Stimulated activated CD4-positive, alpha-beta T cell treated with anti-CD3 and anti-CD28 coated beads, Interleukin-2, amount 100 ng/mL, for 48 hours (primary cell): ENCODE results near the gene TRPV3.
"Not testable (repeated sequence)": the region's sequence is repeated elsewhere in the genome, so short reads cannot be mapped to it uniquely, and the experiment has no call there.

Experiments used
- DNase-seq, 2 donors: peaks; one replicate each; pipeline ENCODE4 v3.0.0-alpha.2; 2020

TRPV3 gene

DNA sequence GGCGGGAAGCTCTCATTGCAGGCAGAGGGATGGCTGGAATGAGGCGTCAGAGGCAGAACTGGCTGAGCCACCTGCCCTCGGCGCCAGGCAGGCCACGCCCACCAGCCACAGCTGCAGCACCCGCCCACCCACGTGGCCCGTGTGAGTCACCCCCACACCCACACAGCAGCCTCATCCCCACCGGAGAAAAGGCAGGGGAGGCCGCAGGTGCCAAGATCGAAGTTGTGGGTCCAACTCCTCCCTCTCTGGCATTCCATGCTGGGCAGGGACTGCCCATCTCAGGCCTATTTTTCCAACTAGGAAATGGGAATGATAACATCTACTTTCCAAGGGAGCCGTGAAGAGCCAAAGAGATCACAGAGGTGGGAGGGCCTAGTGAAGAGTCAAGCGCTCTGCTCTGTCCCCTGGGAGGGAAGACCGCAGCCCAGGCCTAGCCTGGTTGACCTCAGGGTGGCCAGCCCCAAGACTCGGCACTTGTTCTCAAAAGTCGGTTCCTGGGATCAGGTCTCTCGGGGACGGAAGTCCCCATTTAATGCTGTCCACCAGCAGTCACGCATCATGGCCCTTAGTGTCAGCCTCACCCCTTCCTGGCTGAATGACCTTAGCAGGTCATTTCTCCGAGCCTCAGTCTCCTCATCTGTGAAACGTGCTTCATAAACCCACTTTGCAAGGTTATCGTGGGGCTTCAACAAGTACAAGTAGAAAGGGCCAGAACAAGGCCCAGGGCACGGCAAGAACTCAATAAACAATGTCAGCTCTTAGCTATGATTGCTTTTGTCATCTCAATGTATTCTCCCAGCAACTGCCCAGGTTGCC lies at the start of gene TRPV3:
Gene TRPV3 (minus strand): TSS at position 45 of the 816 bp plus-strand sequence. CDS start 2,962 bp downstream, outside the sequence.
- peak; percentile 63 to 70 for DNase-seq

DNA sequence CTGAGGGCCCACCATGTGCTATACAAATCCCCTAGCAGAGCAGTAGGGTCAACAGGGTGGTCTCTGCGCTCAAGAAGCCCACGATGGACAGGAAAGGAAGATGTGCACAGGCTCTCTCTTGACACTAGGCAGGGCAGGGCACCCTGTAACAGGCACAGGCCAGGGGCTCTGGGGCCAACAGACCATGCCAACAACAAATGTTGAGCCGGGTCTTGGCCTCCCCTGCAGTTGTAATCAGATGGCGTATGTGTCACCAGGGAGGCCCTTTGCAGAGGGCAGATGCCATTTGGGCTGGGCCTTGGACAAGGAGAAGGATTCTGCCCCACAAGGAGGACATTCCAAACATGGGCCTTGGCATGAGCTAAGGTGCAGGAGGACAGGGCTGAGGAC lies 46.3 kb upstream of the TRPV3 start:
- no peak for DNase-seq

DNA sequence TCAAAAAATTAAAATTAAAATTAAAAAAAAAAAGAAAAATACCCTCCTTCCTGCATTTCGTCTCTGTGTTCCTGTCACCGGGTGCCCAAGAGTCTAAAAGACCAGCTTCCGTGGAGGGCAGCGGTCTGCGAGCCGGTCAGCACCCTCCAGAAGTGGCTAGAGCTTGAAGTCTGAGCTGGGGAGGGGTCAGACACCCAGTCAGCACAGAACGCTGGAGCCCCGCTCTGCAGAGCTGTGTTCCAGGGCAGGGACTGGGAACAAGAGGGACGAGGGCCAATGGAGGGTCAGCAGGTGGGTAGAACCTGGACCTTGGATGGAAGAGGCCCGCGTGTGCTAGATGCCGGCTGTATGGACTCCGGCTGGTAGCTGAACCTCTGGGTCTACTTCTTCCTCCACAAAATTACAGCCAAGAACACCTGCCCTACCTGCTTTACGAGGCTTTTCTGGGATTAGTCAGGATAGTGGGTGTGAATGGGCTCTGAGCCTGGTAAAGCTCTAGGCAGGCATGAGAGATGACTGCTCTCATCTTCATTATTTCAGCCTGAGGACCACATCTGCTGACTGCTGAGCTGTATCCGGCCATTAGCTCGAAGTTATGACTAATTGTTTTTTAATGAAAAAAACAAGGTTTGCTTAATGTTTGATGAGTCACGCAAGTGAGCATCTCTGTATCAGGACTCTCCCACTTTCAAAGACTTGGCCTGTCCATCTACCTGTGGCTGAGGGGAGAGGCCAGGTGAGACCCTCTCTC lies 45.7 kb upstream of the TRPV3 start:
- DNase-seq, result no peak

DNA sequence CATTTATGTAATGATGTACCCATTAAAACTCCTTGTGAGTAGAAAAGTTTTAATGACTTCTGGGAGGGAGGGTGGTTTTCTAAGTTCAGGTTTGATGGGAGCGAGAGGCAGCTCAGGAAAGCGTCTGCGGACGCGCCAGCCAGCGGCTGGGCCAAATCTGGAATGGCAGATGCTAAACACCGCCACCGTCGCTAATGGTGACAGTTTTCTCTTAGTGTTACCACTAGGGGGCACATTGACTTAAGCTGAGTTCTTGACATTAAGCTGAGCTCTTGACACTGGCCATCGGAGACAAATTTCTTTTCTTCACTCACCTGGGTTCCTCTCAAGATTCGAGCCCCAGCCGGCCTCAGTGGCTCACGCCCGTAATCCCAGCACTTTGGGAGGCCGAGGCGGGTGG lies 44.9 kb upstream of the TRPV3 start:
- DNase-seq, result peak; percentile 5 to 6

DNA sequence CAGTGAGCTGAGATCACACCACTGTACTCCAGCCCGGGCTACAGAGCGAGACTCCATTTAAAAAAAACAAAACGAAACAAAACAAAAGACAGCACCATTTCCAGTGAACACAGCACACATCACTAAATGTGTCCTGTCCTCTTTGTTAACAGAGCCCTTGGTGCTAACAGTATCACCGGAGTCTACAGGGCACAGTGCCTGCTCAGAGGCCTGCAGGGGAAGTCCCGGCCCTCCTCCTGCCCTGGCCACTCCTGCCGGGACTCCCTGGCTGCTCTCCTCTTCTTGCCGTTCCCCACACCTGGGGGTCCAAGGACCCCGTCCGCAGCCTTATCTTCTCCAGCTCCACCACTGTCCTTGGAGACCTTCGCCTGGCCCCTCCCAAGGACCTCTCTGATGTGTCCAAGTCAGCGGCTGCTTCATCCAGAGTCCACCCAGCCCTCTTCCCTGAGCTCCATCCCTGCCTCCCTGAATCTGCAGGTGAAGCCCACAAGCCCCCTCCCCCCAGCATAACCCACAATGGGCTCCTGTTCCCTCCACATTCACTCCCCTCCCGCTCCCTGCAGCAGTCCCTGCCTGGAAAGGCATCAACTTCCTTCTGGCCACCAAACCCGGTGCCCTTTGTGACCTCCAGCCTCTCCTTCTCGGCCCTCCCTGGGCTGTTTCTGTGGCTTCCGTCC lies 43.1 kb upstream of the TRPV3 start:
- DNase-seq, result no peak

DNA sequence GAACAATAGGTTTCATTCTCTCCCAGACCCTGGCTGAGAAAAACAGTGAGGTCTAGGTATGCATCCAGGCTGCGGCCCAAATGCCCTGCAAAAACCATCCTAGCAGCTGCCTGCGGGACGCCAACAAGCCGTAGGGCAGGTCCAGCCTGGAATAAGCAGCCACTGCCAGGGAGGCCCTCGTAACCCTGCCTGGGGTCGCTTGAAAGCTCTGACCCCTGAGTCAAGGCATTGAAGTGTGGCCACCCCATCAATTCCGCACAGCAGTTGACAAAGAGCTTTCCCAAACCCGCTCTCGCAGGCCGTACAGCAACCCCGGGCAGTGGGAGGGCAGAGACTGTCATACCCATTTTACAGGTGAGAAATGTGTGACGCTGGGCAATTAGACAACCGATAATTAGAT lies 40.5 kb upstream of the TRPV3 start:
- no peak for DNase-seq

DNA sequence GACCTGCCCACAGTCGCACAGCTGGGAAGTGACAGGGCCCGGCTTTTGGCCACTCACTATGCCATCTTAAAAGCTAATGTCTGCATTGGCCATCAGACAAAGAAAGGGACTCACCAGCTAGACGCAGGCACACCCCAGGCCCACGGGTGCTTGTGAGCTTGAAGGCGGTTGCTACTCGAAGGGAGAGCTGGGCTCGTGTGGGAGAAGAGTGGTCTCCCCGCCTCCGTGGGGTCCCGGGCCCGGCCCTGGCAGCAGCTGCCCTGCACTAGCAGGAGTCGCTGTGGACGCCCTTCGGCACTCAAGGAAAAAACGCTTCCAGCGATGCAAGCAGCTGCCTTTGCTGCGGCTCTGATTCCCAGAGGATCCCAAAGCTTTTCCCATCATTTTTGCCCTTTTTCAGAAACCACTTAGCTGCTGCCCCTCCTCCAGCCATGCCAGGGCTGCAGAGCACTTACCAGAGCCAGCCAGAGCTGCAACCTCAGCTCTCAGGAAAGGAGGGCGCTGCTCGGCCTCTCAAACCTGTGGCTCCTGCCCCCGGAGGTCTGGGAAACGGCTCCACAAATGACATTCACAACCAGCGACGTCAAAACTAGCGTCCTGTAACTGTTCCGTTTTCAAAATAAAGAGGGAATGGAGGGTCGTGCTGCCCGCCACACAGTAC lies 39.3 kb upstream of the TRPV3 start:
- DNase-seq, result no peak

DNA sequence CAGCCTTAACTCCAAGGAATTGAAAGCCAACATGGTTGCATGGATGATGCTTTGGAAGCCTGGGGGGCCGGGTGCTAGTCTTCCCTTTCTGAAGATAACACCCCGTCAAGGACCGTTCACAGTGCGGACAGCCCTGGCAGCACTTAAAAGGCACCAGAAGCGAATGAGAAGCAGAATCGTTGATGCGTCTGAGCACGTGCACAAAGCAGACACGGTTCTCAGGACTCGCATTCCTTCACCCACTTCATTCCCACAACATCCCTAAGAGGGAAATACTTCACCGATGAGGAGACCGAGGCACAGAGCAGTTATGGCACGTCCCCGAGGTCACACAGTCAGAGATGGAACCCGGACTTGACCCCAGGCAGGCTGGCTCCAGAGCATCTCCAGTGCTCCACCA lies 37.4 kb upstream of the TRPV3 start:
- no peak for DNase-seq

DNA sequence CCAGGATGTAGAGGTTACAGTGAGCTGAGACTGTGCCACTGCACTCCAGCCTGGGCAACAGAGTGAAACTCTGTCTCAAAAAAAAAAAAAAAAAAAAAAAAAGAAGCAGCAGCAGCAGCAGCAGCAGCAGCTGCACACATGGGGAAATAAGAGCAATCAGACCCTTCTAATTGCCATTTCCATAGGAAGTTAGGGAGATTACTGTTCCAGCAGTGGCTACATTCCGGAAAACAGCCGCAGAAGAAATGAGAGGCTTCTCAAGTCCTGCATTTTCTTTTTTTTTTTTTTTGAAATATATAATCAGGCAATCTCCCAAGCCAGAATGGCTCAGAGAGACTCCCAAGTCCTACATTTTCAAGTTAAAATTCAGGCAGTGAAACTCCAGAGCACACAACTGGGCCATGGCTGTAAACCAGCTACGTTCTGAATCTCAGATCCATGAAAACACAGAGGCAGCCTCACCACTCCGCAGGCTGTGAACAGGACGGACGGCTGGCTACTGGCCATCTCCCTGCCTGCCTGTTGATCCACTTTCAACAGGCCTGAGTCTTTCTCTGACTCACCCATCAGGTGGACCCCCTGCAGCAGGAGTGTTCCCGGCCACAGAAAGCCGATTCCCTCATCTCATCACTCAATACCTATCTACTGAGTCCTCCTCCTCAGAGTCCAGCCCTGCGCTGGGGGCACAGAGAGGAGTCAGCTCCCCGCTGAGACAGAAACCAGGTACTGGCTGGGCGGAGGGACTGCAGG lies 36.6 kb upstream of the TRPV3 start:
- DNase-seq, result no peak

DNA sequence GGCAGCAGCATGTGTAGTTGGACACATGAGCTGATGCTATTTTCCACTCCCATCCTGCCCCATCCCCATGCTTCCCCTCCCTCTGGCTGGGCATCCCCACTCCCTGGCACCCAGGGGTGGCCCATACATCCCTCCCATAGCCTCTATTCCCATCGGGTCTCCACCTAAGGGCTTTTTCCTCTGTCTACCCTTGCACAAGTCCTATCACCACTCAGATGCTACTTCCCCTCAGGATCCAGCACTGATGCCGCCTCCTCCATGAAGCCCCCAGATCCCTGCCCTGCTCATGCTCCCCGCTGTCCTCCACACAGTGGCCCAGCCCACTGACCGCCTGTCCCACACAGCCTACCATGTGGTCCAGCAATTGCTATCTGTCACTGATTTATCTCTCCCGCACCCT lies 35.8 kb upstream of the TRPV3 start:
- no peak for DNase-seq

DNA sequence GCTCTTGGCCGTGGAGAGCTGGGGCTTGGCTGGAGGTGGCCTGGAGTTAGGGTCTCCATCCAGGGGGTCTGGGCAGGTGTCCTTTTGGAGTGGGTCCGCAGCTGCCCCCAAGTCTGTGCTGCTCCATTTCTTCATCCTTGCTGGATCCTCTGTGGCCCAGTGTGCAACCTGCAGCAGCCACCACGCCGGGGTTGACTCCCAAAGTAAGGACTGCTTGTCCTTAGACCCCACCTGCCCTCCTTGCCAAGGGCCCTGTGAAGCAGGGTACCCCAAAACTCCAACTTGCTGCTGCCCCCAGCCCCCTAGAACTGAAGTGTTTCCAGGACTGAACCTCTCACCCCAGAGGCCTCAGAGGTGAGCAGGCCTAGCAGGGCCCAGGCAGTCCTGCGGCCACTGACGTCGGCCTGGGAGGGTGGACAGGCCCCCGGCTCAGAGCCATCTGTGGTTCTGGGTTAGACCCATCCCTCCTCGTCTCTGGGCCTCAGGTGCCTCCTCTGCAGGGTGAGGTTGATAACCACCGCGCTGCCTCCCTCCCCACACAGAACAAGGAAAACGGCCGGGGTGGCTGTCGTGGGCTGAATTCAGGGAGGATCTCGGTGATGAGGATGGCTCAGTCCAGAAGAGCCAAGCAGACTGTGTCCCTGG lies 34.7 kb upstream of the TRPV3 start:
- no peak for DNase-seq

DNA sequence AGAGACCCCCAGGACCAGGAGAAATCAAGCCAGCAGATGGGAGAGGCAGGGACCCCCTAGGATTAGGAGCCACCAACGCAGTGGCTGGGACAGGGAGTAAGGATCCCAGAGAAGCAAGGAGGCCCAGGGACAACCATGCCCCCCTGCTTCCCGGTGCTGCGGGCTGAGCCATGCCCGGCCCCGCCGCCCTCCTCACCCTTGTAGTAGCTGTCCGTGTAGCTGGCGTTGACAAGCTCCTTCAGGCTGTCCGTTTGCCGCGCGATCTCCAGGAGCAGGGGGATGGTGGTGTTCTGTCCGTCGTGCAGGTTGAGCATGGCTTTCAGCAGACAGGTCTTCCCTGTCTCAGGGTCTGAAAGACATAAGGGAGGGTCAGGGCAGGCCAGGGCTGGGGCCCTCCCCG lies 33.2 kb upstream of the TRPV3 start:
- DNase-seq, result no peak

DNA sequence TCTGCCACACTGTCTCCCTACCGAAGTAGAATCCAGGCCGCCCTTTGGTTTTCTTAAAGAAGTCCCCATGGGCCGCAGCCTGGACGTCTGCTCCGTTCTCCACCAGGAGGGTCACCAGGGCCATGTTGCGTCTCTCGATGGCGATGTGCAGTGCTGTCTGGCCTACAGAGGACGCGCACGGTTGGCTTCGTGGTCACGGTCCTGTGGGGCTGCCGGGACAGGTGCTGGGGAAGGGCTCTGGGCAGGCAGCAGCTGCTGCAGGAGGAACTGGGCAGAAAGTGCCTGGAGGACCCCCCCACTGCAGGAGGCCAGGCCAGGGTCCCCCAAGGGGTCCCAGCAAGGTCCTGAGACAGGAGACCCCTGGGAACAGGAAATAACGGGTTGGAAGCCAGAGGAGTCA lies 32.6 kb upstream of the TRPV3 start:
- no peak for DNase-seq

DNA sequence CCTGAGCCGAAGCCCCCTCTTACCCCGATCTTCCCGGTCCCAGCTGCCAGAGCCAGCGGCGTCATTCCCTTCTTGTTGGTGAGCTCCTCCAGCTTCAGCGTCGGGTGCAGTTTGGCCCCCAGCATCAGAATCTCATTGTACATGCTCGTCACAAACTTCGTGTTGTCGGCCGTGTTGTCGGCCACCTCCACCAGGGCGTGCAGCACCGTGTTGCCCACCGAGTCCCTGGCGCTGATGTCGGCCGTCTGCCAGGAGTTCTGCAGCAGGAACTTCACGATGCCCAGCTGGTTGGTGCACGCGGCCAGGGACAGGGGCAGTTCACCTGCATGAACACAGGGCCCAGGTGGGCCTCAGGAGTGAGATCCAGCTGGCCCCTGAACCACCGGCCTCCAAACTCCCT lies 32.2 kb upstream of the TRPV3 start:
- no peak for DNase-seq

DNA sequence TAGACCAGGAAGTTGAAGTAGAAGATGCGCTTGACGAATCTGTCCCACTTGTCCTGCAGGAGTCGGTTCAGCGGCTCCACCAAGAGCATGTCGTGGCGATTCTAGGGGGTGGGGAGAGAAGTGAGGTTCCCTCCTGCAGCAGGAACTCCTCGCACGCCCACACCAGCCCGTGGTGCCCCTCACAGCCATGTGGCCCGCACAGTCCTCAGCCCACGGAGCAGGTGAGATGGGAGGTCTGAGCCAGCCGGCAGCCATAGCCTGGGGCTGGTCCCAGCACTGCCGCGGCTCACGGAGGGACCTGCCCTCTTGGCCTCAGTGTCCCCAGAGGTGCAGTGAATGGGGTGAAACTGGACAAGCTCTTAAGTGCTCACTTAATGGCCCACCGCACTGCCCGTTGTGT lies 28.2 kb upstream of the TRPV3 start:
- no peak for DNase-seq

DNA sequence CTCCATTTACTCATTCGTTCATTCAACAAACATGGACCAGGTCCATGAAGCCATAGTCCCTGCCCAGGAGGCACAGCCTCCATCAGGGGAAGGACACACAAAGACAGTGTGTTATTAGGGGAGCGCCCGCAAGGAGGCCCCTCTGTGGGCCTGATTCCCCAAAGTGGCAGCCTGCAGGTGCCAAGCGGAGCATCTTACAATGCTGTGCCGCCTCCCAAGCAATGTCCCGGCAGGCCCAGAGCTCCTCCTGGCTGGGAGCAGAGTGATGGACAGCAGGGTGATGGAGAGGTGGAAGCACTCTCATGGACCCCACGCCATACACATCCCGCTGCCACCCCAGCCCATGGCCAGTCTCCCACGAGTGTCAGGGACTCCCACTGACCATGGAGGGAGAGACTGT lies 25.8 kb upstream of the TRPV3 start:
- no peak for DNase-seq

DNA sequence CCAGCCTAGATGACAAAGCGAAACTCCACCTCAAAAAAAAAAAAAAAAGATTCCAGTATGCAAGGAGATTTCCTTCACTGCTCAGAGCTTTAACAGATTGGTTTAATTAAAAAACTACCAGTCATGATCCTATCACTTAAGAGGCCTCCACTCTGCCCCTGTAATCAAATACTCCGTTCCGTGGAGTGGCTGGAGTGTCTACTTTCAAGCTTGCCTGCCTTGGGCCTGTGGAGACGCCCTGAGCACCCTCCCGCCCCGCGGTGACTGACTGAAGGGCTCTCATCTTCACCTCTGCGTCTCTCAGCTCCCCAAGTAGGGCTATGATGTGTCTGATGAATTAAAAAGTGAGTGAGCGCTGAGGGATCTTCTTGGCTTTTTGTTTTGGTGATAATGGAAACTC lies 25.3 kb upstream of the TRPV3 start:
- DNase-seq, result no peak

DNA sequence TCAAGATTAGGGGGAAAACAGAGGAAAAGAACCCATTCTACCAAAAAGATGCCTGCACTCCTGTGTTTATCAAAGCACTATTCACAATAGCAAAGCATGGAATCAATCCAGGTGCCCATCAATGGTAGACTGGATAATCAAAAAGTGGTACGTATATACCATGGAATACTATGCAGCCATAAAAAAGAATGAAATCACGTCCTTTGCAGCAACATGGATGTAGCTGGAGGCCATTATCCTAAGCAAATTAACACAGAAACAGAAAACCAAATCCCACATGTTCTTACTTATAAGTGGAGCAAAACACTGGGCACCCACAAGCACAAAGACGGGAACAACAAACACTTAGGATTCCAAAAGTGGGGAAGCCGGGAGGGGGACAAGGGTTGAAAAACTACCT lies 21.1 kb upstream of the TRPV3 start:
- DNase-seq, result not testable (repeated sequence)

DNA sequence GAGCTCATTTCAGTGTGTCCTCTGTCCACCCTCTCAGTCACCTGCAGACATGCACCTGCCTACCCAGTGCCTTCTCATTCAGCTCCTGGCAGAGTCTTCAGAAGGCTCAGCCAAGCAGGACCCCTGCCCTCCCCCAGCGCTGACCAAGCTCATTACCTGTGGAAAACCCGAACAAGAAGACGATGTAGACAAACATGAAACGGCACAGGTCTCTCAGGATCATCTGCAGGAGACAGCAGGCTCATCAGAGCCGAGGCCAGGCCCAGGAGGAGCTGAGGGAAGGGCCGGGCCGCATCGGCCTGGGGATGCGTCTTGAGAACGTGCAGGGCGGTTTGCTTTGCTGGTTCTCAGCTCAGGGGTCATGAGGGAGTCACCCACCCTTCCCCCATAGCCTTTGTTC lies 19.4 kb upstream of the TRPV3 start:
- DNase-seq, result no peak

DNA sequence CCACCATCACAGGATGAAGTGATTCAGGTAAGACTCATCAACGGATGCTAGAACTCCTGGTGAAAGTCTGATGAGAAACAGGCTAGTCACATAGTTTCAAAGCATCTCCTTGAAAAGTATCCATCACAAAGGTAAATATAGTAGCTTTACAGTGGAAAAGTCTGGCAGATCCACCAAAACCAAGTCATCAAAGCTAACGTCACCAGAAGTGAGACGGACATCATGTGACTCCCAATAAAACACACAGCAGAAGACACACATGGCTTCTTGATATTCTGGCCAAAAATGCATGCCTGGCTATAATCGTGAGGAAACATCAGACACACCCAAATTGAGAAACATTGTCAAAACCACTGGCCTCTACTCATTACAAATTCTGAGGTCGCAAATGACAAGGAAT lies 17.9 kb upstream of the TRPV3 start:
- DNase-seq, result no peak

DNA sequence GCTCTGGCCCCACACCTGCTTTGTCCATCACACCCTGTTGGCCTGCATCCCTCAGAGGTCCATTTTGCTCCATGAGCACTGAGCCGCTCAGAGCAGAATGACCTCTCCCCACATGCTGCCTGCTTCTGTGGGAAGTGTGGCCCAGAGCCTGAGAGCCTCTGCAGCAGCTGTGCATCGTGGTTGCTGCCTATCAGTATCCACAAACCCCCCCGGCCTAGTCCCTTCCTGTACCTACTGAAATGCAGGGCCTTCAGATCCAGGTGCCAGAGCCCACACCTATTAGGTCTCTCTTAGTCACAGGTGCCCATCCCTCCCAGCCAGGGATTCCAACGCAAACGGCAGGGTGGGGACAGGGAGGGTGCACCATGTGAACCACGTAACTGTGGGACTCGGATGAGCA lies 16.6 kb upstream of the TRPV3 start:
- DNase-seq, result no peak
